Activated naive CD8-positive, alpha-beta T cell treated with anti-CD3 and anti-CD28 coated beads, Interleukin-2, amount 50 U/mL, for 24 hours (primary cell): ENCODE measurements around the gene HCN2.
A peak's percentile ranks its signal among the peaks of the same experiment; 100 is the strongest.
"Not testable (repeated sequence)": the region's sequence is repeated elsewhere in the genome, so short reads cannot be mapped to it uniquely, and the experiment has no call there.

Source experiments
- ATAC-seq: fragments of 150-1000 bp; cut with Tn5 transposase; one replicate; pipeline ENCODE4 v1.10.0; 2021
- DNase-seq: peaks from one replicate; pipeline ENCODE4 v3.0.0; 2021
- H3K27ac Mint-ChIP-seq: one replicate; pipeline ENCODE4 v1.8.0; 2021; ENCODE audit warnings: mild to moderate bottlenecking, mixed read lengths
- H3K27me3 Mint-ChIP-seq: one replicate; pipeline ENCODE4 v1.8.0; 2021; ENCODE audit warnings: mixed read lengths
- H3K36me3 Mint-ChIP-seq: one replicate; pipeline ENCODE4 v1.8.0; 2021; ENCODE audit warnings: low read depth, mixed read lengths
- H3K4me1 Mint-ChIP-seq: one replicate; pipeline ENCODE4 v1.8.0; 2021; ENCODE audit warnings: mixed read lengths
- H3K4me3 Mint-ChIP-seq: one replicate; pipeline ENCODE4 v1.8.0; 2021; ENCODE audit warnings: mild to moderate bottlenecking, moderate library complexity, mixed read lengths
- H3K9me3 Mint-ChIP-seq: one replicate; pipeline ENCODE4 v1.8.0; 2021; ENCODE audit warnings: mixed read lengths

HCN2 gene

GRCh38 chr19:602391-603301, 13.0 kb downstream of the HCN2 start:
- Mint-ChIP-seq H3K36me3 (no peaks in the 10 kb centered on the region), H3K4me3 (no peak overlapping the region), H3K4me1 (no peaks in the 10 kb centered on the region), H3K27ac (no peak overlapping the region), H3K27me3 (no peaks in the 10 kb centered on the region), H3K9me3 (no peaks in the 10 kb centered on the region)
- DNase-seq, result no peak
- ATAC-seq, result no peak

- ATAC-seq, DNase-seq, H3K4me3 Mint-ChIP-seq, H3K27me3 Mint-ChIP-seq, H3K9me3 Mint-ChIP-seq, H3K27ac Mint-ChIP-seq, H3K4me1 Mint-ChIP-seq, H3K36me3 Mint-ChIP-seq: not testable (repeated sequence)
These were observed 13.6 kb downstream of the HCN2 start for GRCh38 chr19:603302-603639.

- not testable (repeated sequence) for H3K9me3 Mint-ChIP-seq, H3K36me3 Mint-ChIP-seq, H3K4me3 Mint-ChIP-seq, H3K27ac Mint-ChIP-seq, H3K4me1 Mint-ChIP-seq, H3K27me3 Mint-ChIP-seq, ATAC-seq
- peak; percentile 28 for DNase-seq
These were observed 14.1 kb downstream of the HCN2 start for GRCh38 chr19:603779-604178.

- peak; percentile 65 for DNase-seq
These were observed 14.7 kb downstream of the HCN2 start for GRCh38 chr19:604355-604754.

GRCh38 chr19:605061-605971, 15.6 kb downstream of the HCN2 start:
- H3K27me3 Mint-ChIP-seq, H3K4me3 Mint-ChIP-seq, H3K9me3 Mint-ChIP-seq, H3K27ac Mint-ChIP-seq, H3K4me1 Mint-ChIP-seq, H3K36me3 Mint-ChIP-seq: not testable (repeated sequence)
- DNase-seq, result peak; percentile 34
- ATAC-seq, result peak; percentile 8

More at GRCh38 chr19:604355-604754, 14.7 kb downstream of the HCN2 start:
- H3K9me3 Mint-ChIP-seq, result no peaks in the 10 kb centered on the region
- no peaks in the 10 kb centered on the region for H3K27me3 Mint-ChIP-seq
- peaks cover under 1% of the 10 kb centered on the region for H3K4me1 Mint-ChIP-seq
- peak; percentile 76 for ATAC-seq
- H3K27ac Mint-ChIP-seq, result no peak overlapping the region
- no peaks in the 10 kb centered on the region for H3K36me3 Mint-ChIP-seq
- no peak overlapping the region for H3K4me3 Mint-ChIP-seq

GRCh38 chr19:607301-608154, 17.8 kb downstream of the HCN2 start:
- ATAC-seq (no peak), DNase-seq (no peak)
- Mint-ChIP-seq H3K9me3 (no peaks in the 10 kb centered on the region), H3K4me3 (no peak overlapping the region), H3K27ac (no peak overlapping the region), H3K27me3 (no peaks in the 10 kb centered on the region), H3K4me1 (peaks cover 22% of the 10 kb centered on the region), H3K36me3 (no peaks in the 10 kb centered on the region)

- no peaks in the 10 kb centered on the region for H3K27me3 Mint-ChIP-seq
- ATAC-seq (no peak), DNase-seq (no peak)
- H3K4me3 Mint-ChIP-seq, result no peak overlapping the region
- H3K9me3 Mint-ChIP-seq, result no peaks in the 10 kb centered on the region
- H3K4me1 Mint-ChIP-seq, result peaks cover 29% of the 10 kb centered on the region
- no peak overlapping the region for H3K27ac Mint-ChIP-seq
- no peaks in the 10 kb centered on the region for H3K36me3 Mint-ChIP-seq
These were observed 18.7 kb downstream of the HCN2 start for GRCh38 chr19:608155-609003.

GRCh38 chr19:609004-609346, 19.3 kb downstream of the HCN2 start:
- Mint-ChIP-seq H3K9me3 (no peaks in the 10 kb centered on the region), H3K4me3 (no peak overlapping the region), H3K27me3 (no peaks in the 10 kb centered on the region), H3K36me3 (no peaks in the 10 kb centered on the region), H3K4me1 (peaks cover 29% of the 10 kb centered on the region), H3K27ac (no peak overlapping the region)
- DNase-seq, result no peak
- no peak for ATAC-seq

- Mint-ChIP-seq H3K36me3 (no peaks in the 10 kb centered on the region), H3K27ac (peak overlapping the region; percentile 93), H3K9me3 (no peaks in the 10 kb centered on the region), H3K27me3 (no peaks in the 10 kb centered on the region), H3K4me3 (peak overlapping the region; percentile 80), H3K4me1 (peaks cover 29% of the 10 kb centered on the region)
- DNase-seq, result no peak
- ATAC-seq, result peak; percentile 5
These were observed 20.6 kb downstream of the HCN2 start for GRCh38 chr19:610071-610800.

GRCh38 chr19:610801-611480, 21.3 kb downstream of the HCN2 start:
- peak overlapping the region; percentile 80 for H3K4me3 Mint-ChIP-seq
- H3K36me3 Mint-ChIP-seq, result no peaks in the 10 kb centered on the region
- H3K4me1 Mint-ChIP-seq, result peaks cover 32% of the 10 kb centered on the region
- H3K27me3 Mint-ChIP-seq, result no peaks in the 10 kb centered on the region
- H3K9me3 Mint-ChIP-seq, result no peaks in the 10 kb centered on the region
- H3K27ac Mint-ChIP-seq, result peak overlapping the region; percentile 93
- ATAC-seq (peak; percentile 35), DNase-seq (peak; percentile 63)

GRCh38 chr19:611481-611868, 21.8 kb downstream of the HCN2 start:
- Mint-ChIP-seq H3K4me1 (peaks cover 32% of the 10 kb centered on the region), H3K9me3 (no peaks in the 10 kb centered on the region), H3K27me3 (no peaks in the 10 kb centered on the region), H3K27ac (peak overlapping the region; percentile 93), H3K4me3 (peak overlapping the region; percentile 80), H3K36me3 (no peaks in the 10 kb centered on the region)
- peak; percentile 60 for DNase-seq
- peak; percentile 84 for ATAC-seq

- DNase-seq (no peak), ATAC-seq (no peak)
- Mint-ChIP-seq H3K4me3 (no peak overlapping the region), H3K27ac (no peak overlapping the region), H3K36me3 (peaks cover 3% of the 10 kb centered on the region), H3K4me1 (peaks cover 32% of the 10 kb centered on the region), H3K9me3 (no peaks in the 10 kb centered on the region), H3K27me3 (no peaks in the 10 kb centered on the region)
These were observed 23.3 kb downstream of the HCN2 start for GRCh38 chr19:612941-613340.
